Femur (tissue), 1 donor: ENCODE measurements around the gene MSH6.

Source experiments
- DNase-seq: peaks from one replicate; pipeline ENCODE4 v3.0.0-alpha.2; 2017

The MSH6 gene

GRCh38 chr2:47782671-47783485 is at the start of gene MSH6:
TSS of gene MSH6 (plus strand) at chr2:47783145. CDS start at chr2:47783234, 89 bp downstream.
- DNase-seq = peak; percentile 95

- DNase-seq = peak; percentile 27
These were observed 47.6 kb upstream of the MSH6 start for GRCh38 chr2:47735136-47735869.

- no peak for DNase-seq
These were observed 47.0 kb upstream of the MSH6 start for GRCh38 chr2:47735912-47736311.

- no peak for DNase-seq
These were observed 45.6 kb upstream of the MSH6 start for GRCh38 chr2:47737191-47737975.

- no peak for DNase-seq
These were observed 44.6 kb upstream of the MSH6 start for GRCh38 chr2:47738331-47738730.

- DNase-seq = no peak
These were observed 41.8 kb upstream of the MSH6 start for GRCh38 chr2:47741101-47741500.

GRCh38 chr2:47741637-47742036 is 41.3 kb upstream of the MSH6 start:
- DNase-seq = no peak

GRCh38 chr2:47744074-47744473 is 38.9 kb upstream of the MSH6 start:
- DNase-seq = no peak

- DNase-seq = no peak
These were observed 35.1 kb upstream of the MSH6 start for GRCh38 chr2:47747878-47748277.

- no peak for DNase-seq
These were observed 31.0 kb upstream of the MSH6 start for GRCh38 chr2:47751856-47752414.

- DNase-seq = no peak
These were observed 15.5 kb upstream of the MSH6 start for GRCh38 chr2:47767497-47767844.

GRCh38 chr2:47767880-47768609 is 14.9 kb upstream of the MSH6 start:
- peak; percentile 81 for DNase-seq

GRCh38 chr2:47769318-47769717 is 13.6 kb upstream of the MSH6 start:
- DNase-seq = no peak

GRCh38 chr2:47771211-47771610 is 11.7 kb upstream of the MSH6 start:
- DNase-seq = no peak

GRCh38 chr2:47772343-47772742 is 10.6 kb upstream of the MSH6 start:
- DNase-seq = no peak

GRCh38 chr2:47774567-47774966 is 8.4 kb upstream of the MSH6 start:
- no peak for DNase-seq

- no peak for DNase-seq
These were observed 5.5 kb upstream of the MSH6 start for GRCh38 chr2:47777277-47777937.

GRCh38 chr2:47778698-47779425 is 4.1 kb upstream of the MSH6 start:
- no peak for DNase-seq

GRCh38 chr2:47779426-47779790 is 3.5 kb upstream of the MSH6 start:
- no peak for DNase-seq

- DNase-seq = no peak
These were observed 619 bp upstream of the MSH6 start for GRCh38 chr2:47782381-47782670.
